ENCODE results near the gene RASA3.
"Not testable (repeated sequence)": the region's sequence is repeated elsewhere in the genome, so short reads cannot be mapped to it uniquely, and the experiment has no call there.

RASA3 gene

GRCh38 chr13:113991676-113992179 is 140.7 kb downstream of the RASA3 start:
- Histone ChIP-seq H3K27ac (no peak overlapping the region), H3K4me3 (no peak overlapping the region)
- DNase-seq (ENCODE audit: low spot score), result no peak
- TF ChIP-seq CTCF (IDR thresholded peaks at IDR 0.05), result no peak

GRCh38 chr13:113991191-113991669 is 141.2 kb downstream of the RASA3 start:
- no peak overlapping the region for H3K27ac ChIP-seq
- no peak for DNase-seq (ENCODE audit: low spot score)
- no peak for TF ChIP-seq CTCF (IDR thresholded peaks at IDR 0.05)

GRCh38 chr13:113990321-113990837 is 142.0 kb downstream of the RASA3 start:
- H3K4me3 ChIP-seq, result no peak overlapping the region
- H3K27ac ChIP-seq, result no peak overlapping the region
- no peak for TF ChIP-seq CTCF (IDR thresholded peaks at IDR 0.05)
- no peak for DNase-seq (ENCODE audit: low spot score)

More at GRCh38 chr13:113991191-113991669, 141.2 kb downstream of the RASA3 start:
- no peak overlapping the region for H3K4me3 ChIP-seq

GRCh38 chr13:113989585-113990300 is 142.7 kb downstream of the RASA3 start:
- no peak overlapping the region for H3K4me3 ChIP-seq
- H3K27ac ChIP-seq, result no peak overlapping the region
- DNase-seq (ENCODE audit: low spot score), result no peak
- no peak for TF ChIP-seq CTCF (IDR thresholded peaks at IDR 0.05)

GRCh38 chr13:113988859-113989258 is 143.6 kb downstream of the RASA3 start:
- DNase-seq (ENCODE audit: low spot score); H3K4me3 ChIP-seq; H3K27ac ChIP-seq: not testable (repeated sequence)

GRCh38 chr13:113982296-113982661 is 150.1 kb downstream of the RASA3 start:
- DNase-seq (ENCODE audit: low spot score), result no peak
- no peak for TF ChIP-seq CTCF (IDR thresholded peaks at IDR 0.05)
- Histone ChIP-seq H3K4me3 (no peak overlapping the region), H3K27ac (no peak overlapping the region)

GRCh38 chr13:113981611-113982295 is 150.7 kb downstream of the RASA3 start:
- no peak overlapping the region for H3K27ac ChIP-seq
- no peak for DNase-seq (ENCODE audit: low spot score)
- no peak overlapping the region for H3K4me3 ChIP-seq
- TF ChIP-seq CTCF (IDR thresholded peaks at IDR 0.05), result no peak
